PFSK-1 (cell line): ENCODE data around the gene MAMDC4.

Experiments
- FOXP2 ChIP-seq: optimal IDR thresholded peaks from 2 replicates; pipeline ENCODE3; 2011; ENCODE audit warnings: borderline replicate concordance, control low read depth, inconsistent platforms; ENCODE audit not compliant: insufficient read depth; ENCODE audit errors: extremely low read length, extremely low read depth
- POLR2AphosphoS5 ChIP-seq: IDR thresholded peaks from 2 replicates; pipeline ENCODE4 v1.6.1; 2012; ENCODE audit warnings: low read depth, mild to moderate bottlenecking, control low read depth, low read length, moderate library complexity
- REST ChIP-seq, 2 experiments: IDR thresholded peaks; 2 replicates each; pipeline versions ENCODE4 v1.6.1 to v1.8.0; 2011 to 2012; ENCODE audit warnings: low read depth in 2 of 2, low read length in 2 of 2, control low read depth in 1 of 2, inconsistent platforms in 1 of 2, mild to moderate bottlenecking in 1 of 2, moderate library complexity in 1 of 2; ENCODE audit not compliant: insufficient read depth in 1 of 2
- SIN3A ChIP-seq: IDR thresholded peaks from 2 replicates; pipeline ENCODE4 v1.6.1; 2012; ENCODE audit warnings: mild to moderate bottlenecking, low read length, moderate library complexity, borderline replicate concordance; ENCODE audit not compliant: insufficient read depth
- TAF1 ChIP-seq: IDR thresholded peaks from 2 replicates; pipeline ENCODE4 v1.6.1; 2012; ENCODE audit warnings: low read length, control low read depth, borderline replicate concordance; ENCODE audit not compliant: insufficient read depth

The MAMDC4 gene

GRCh38 chr9:136828474-136829140, 23.5 kb upstream of the MAMDC4 start:
- TF ChIP-seq FOXP2 (no peak), TAF1 (no peak), POLR2AphosphoS5 (no peak), SIN3A (no peak), REST (IDR thresholded peaks at IDR 0.05; ENCODE audit: insufficient read depth in 1 of 2, low read depth in 2 of 2, low read length in 2 of 2) (no peak)

GRCh38 chr9:136829412-136829811, 22.7 kb upstream of the MAMDC4 start:
- TF ChIP-seq POLR2AphosphoS5, result no peak

- no peak for TF ChIP-seq POLR2AphosphoS5
- no peak for TF ChIP-seq TAF1
- TF ChIP-seq SIN3A, result no peak
- TF ChIP-seq FOXP2, result no peak
- TF ChIP-seq REST (IDR thresholded peaks at IDR 0.05; ENCODE audit: insufficient read depth in 1 of 2, low read depth in 2 of 2, low read length in 2 of 2), result no peak
Observed at GRCh38 chr9:136829981-136830885, 21.9 kb upstream of the MAMDC4 start.

- TF ChIP-seq FOXP2, result no peak
- TF ChIP-seq SIN3A, result no peak
- no peak for TF ChIP-seq REST (IDR thresholded peaks at IDR 0.05; ENCODE audit: insufficient read depth in 1 of 2, low read depth in 2 of 2, low read length in 2 of 2)
- no peak for TF ChIP-seq POLR2AphosphoS5
- no peak for TF ChIP-seq TAF1
Observed at GRCh38 chr9:136831002-136831719, 21.0 kb upstream of the MAMDC4 start.

- TF ChIP-seq POLR2AphosphoS5 (no peak), FOXP2 (no peak), TAF1 (no peak), REST (IDR thresholded peaks at IDR 0.05; ENCODE audit: insufficient read depth in 1 of 2, low read depth in 2 of 2, low read length in 2 of 2) (no peak), SIN3A (no peak)
Observed at GRCh38 chr9:136831720-136832104, 20.4 kb upstream of the MAMDC4 start.
